Measurements from ENCODE around the gene GPSM1.
"Not testable (repeated sequence)": the region's sequence is repeated elsewhere in the genome, so short reads cannot be mapped to it uniquely, and the experiment has no call there.

The GPSM1 gene

GRCh38 chr9:136318111-136318775 lies 9.1 kb upstream of the GPSM1 start:
- no peak for DNase-seq (ENCODE audit: low read depth in 2 of 2)

GRCh38 chr9:136318776-136319241 lies 8.5 kb upstream of the GPSM1 start:
- no peak for DNase-seq (ENCODE audit: low read depth in 2 of 2)

- not testable (repeated sequence) for DNase-seq (ENCODE audit: low read depth in 2 of 2)
Observed at GRCh38 chr9:136319244-136319643, 8.1 kb upstream of the GPSM1 start.

- DNase-seq (ENCODE audit: low read depth in 2 of 2) = not testable (repeated sequence)
Observed at GRCh38 chr9:136319955-136320354, 7.4 kb upstream of the GPSM1 start.

- DNase-seq (ENCODE audit: low read depth in 2 of 2) = not testable (repeated sequence)
Observed at GRCh38 chr9:136320972-136321371, 6.4 kb upstream of the GPSM1 start.

- no peak for DNase-seq (ENCODE audit: low read depth in 2 of 2)
Observed at GRCh38 chr9:136321561-136321960, 5.8 kb upstream of the GPSM1 start.

- no peak for DNase-seq (ENCODE audit: low read depth in 2 of 2)
Observed at GRCh38 chr9:136322756-136323330, 4.5 kb upstream of the GPSM1 start.

- DNase-seq (ENCODE audit: low read depth in 2 of 2) = no peak
Observed at GRCh38 chr9:136323371-136323789, 4.0 kb upstream of the GPSM1 start.

GRCh38 chr9:136324501-136325300 lies 2.6 kb upstream of the GPSM1 start:
- DNase-seq (ENCODE audit: low read depth in 2 of 2) = no peak

- no peak for DNase-seq (ENCODE audit: low read depth in 2 of 2)
Observed at GRCh38 chr9:136325358-136325757, 2.0 kb upstream of the GPSM1 start.

GRCh38 chr9:136326061-136326760 lies 1.1 kb upstream of the GPSM1 start:
- DNase-seq (ENCODE audit: low read depth in 2 of 2) = no peak

GRCh38 chr9:136326761-136327303 lies 507 bp upstream of the GPSM1 start:
- no peak for DNase-seq (ENCODE audit: low read depth in 2 of 2)

- DNase-seq (ENCODE audit: low read depth in 2 of 2) = no peak
Observed at GRCh38 chr9:136328011-136328621, 777 bp downstream of the GPSM1 start.

- no peak for DNase-seq (ENCODE audit: low read depth in 2 of 2)
Observed at GRCh38 chr9:136328622-136329041, 1.3 kb downstream of the GPSM1 start.

GRCh38 chr9:136329211-136329627 lies 1.9 kb downstream of the GPSM1 start:
- no peak for DNase-seq (ENCODE audit: low read depth in 2 of 2)

- no peak for DNase-seq (ENCODE audit: low read depth in 2 of 2)
Observed at GRCh38 chr9:136329636-136330405, 2.5 kb downstream of the GPSM1 start.

GRCh38 chr9:136330406-136330990 lies 3.2 kb downstream of the GPSM1 start:
- DNase-seq (ENCODE audit: low read depth in 2 of 2) = no peak

GRCh38 chr9:136331030-136331429 lies 3.7 kb downstream of the GPSM1 start:
- no peak for DNase-seq (ENCODE audit: low read depth in 2 of 2)

GRCh38 chr9:136331556-136332481 lies 4.5 kb downstream of the GPSM1 start:
- DNase-seq (ENCODE audit: low read depth in 2 of 2) = no peak

Data from stimulated activated CD4-positive, alpha-beta T cell treated with anti-CD3 and anti-CD28 coated beads, Interleukin-4, amount 100 ng/mL, for 48 hours (primary cell).